H1 (cell line): ENCODE data around the gene BRIP1. TPM values are rescaled to one million over a fixed set of nuclear protein-coding genes. Genes with fewer than 3 reads are reported as not detected.

Experiments used
- CTCF ChIA-PET: fragments of 300-600 bp; sonication (Branson Sonifier 250); formaldehyde crosslinking; loops from one replicate; lab custom pipeline; 2021; ENCODE audit not compliant: partially characterized antibody; lab: Charles Lee
- POLR2A ChIA-PET: fragments of 300-600 bp; sonication (Branson Sonifier 250); formaldehyde crosslinking; loops from one replicate; lab custom pipeline; 2021; ENCODE audit warnings: inconsistent platforms; ENCODE audit not compliant: partially characterized antibody; lab: Charles Lee
- DNase-seq, 2 experiments: peaks; one replicate each; pipeline versions ENCODE4 v3.0.0 to v3.0.0-alpha.2; 2010 to 2022; ENCODE audit warnings: low spot score in 2 of 2, low read depth in 1 of 2, mixed read lengths in 1 of 2
- FAIRE-seq: peaks from 2 replicates; lab custom pipeline; 2011; peaks lifted over from hg19 to GRCh38; lab: Jason Lieb, UNC
- H2AFZ ChIP-seq: 2 replicates; pipeline ENCODE4 v1.8.1; 2012; ENCODE audit warnings: low read length, inconsistent platforms
- H2AK5ac ChIP-seq: 2 replicates; pipeline ENCODE4 v1.6.1; 2013; ENCODE audit warnings: low read depth, low read length
- H2BK120ac ChIP-seq: replicated peaks from 2 replicates; pipeline ENCODE3; 2013; ENCODE audit warnings: low read depth, low read length, inconsistent platforms
- H2BK12ac ChIP-seq: 2 replicates; pipeline ENCODE4 v1.6.1; 2013; ENCODE audit warnings: low read depth, low read length
- H2BK15ac ChIP-seq: 2 replicates; pipeline ENCODE4 v1.6.1; 2013; ENCODE audit warnings: low read length
- H2BK20ac ChIP-seq: 2 replicates; pipeline ENCODE4 v1.6.1; 2013; ENCODE audit warnings: low read length
- H2BK5ac ChIP-seq: 2 replicates; pipeline ENCODE4 v1.6.1; 2013; ENCODE audit warnings: low read depth, low read length
- H3K14ac ChIP-seq: 2 replicates; pipeline ENCODE4 v1.6.1; 2013; ENCODE audit warnings: inconsistent platforms; ENCODE audit not compliant: insufficient read length
- H3K18ac ChIP-seq: 2 replicates; pipeline ENCODE4 v1.6.1; 2013; ENCODE audit warnings: low read length; ENCODE audit errors: extremely low read depth
- H3K23ac ChIP-seq: 2 replicates; pipeline ENCODE4 v1.6.1; 2013; ENCODE audit warnings: inconsistent platforms; ENCODE audit not compliant: insufficient read length
- H3K23me2 ChIP-seq: 2 replicates; pipeline ENCODE4 v1.6.1; 2013; ENCODE audit warnings: low read depth, low read length
- H3K27ac ChIP-seq: 2 replicates; pipeline ENCODE4 v1.6.1; 2011; ENCODE audit warnings: low read depth, low read length, inconsistent platforms
- H3K27me3 ChIP-seq, 4 experiments: replicated peaks in 1 of 4; 1 replicate in 1 of 4; 2 replicates in 3 of 4; pipeline versions ENCODE4 v1.6.1 to v1.8.1; 2011 to 2013; ENCODE audit warnings: low read length in 3 of 4, mild to moderate bottlenecking in 3 of 4, inconsistent platforms in 2 of 4, mixed read lengths in 2 of 4, moderate library complexity in 1 of 4; ENCODE audit not compliant: control insufficient read depth in 3 of 4, insufficient read depth in 3 of 4; ENCODE audit errors: extremely low read depth in 1 of 4
- H3K36me3 ChIP-seq, 4 experiments: 2 replicates each; pipeline versions ENCODE4 v1.6.1 to v1.8.1; 2011 to 2013; ENCODE audit warnings: mild to moderate bottlenecking in 4 of 4, low read length in 3 of 4, moderate library complexity in 2 of 4, control low read depth in 1 of 4, inconsistent platforms in 1 of 4; ENCODE audit not compliant: insufficient read depth in 4 of 4, control insufficient read depth in 2 of 4
- H3K4ac ChIP-seq: replicated peaks from 2 replicates; pipeline ENCODE3; 2013; ENCODE audit warnings: low read length, low read depth, mixed read lengths, inconsistent platforms; ENCODE audit not compliant: insufficient read length
- H3K4me1 ChIP-seq, 4 experiments: replicated peaks in 1 of 4; 1 replicate in 1 of 4; 2 replicates in 3 of 4; pipeline versions ENCODE4 v1.6.1 to v1.8.1; 2011 to 2013; ENCODE audit warnings: low read length in 3 of 4, inconsistent platforms in 2 of 4, mixed read lengths in 1 of 4; ENCODE audit not compliant: insufficient read depth in 4 of 4, control insufficient read depth in 3 of 4
- H3K4me2 ChIP-seq, 2 experiments: 2 replicates each; pipeline versions ENCODE4 v1.6.1 to v1.8.1; 2011 to 2013; ENCODE audit warnings: low read depth in 2 of 2, low read length in 2 of 2, control low read depth in 1 of 2, inconsistent platforms in 1 of 2, mild to moderate bottlenecking in 1 of 2; ENCODE audit not compliant: insufficient read depth in 1 of 2
- H3K4me3 ChIP-seq, 4 experiments: fragments of 200-600, 300-600 bp in 1 of 4; sonication (generic), shearing (Covaris generic), sonication (Bioruptor Twin) in 1 of 4; 2 replicates each; pipeline versions ENCODE4 v1.5.1 to v1.8.1; 2011 to 2016; ENCODE audit warnings: low read length in 4 of 4, low read depth in 3 of 4, control low read depth in 2 of 4, inconsistent platforms in 2 of 4, mild to moderate bottlenecking in 2 of 4, mixed read lengths in 1 of 4, moderate library complexity in 1 of 4; ENCODE audit not compliant: insufficient read depth in 2 of 4; ENCODE audit errors: extremely low read depth in 1 of 4
- H3K56ac ChIP-seq: replicated peaks from 2 replicates; pipeline ENCODE3; 2013; ENCODE audit warnings: low read depth, mild to moderate bottlenecking, mixed read lengths, low read length, inconsistent platforms; ENCODE audit not compliant: insufficient read length
- H3K79me1 ChIP-seq: 2 replicates; pipeline ENCODE4 v1.6.1; 2013; ENCODE audit warnings: low read depth, low read length, control low read depth
- H3K79me2 ChIP-seq, 2 experiments: 2 replicates each; pipeline versions ENCODE4 v1.6.1 to v1.8.1; 2012 to 2013; ENCODE audit warnings: low read length in 2 of 2, mild to moderate bottlenecking in 2 of 2, inconsistent platforms in 1 of 2; ENCODE audit not compliant: insufficient read depth in 2 of 2, control insufficient read depth in 1 of 2
- H3K9ac ChIP-seq, 4 experiments: replicated peaks in 1 of 4; 1 replicate in 1 of 4; 2 replicates in 3 of 4; pipeline versions ENCODE4 v1.6.1 to v1.8.1; 2011 to 2013; ENCODE audit warnings: low read depth in 3 of 4, low read length in 3 of 4, control low read depth in 2 of 4, mild to moderate bottlenecking in 2 of 4, moderate library complexity in 2 of 4, inconsistent platforms in 1 of 4; ENCODE audit errors: extremely low read depth in 1 of 4
- H3K9me3 ChIP-seq, 2 experiments: 2 replicates each; pipeline versions ENCODE4 v1.6.1 to v1.8.1; 2012 to 2013; ENCODE audit warnings: mild to moderate bottlenecking in 2 of 2, moderate library complexity in 2 of 2, control low read depth in 1 of 2, inconsistent platforms in 1 of 2, low read depth in 1 of 2, low read length in 1 of 2, mixed read lengths in 1 of 2; ENCODE audit not compliant: insufficient read depth in 2 of 2
- H4K20me1 ChIP-seq, 2 experiments: replicated peaks in 1 of 2; 2 replicates each; pipeline versions ENCODE3 to v1.8.1; 2011 to 2013; ENCODE audit warnings: inconsistent platforms in 2 of 2, low read length in 2 of 2, mild to moderate bottlenecking in 1 of 2; ENCODE audit not compliant: insufficient read depth in 2 of 2, control insufficient read depth in 1 of 2
- H4K5ac ChIP-seq: 2 replicates; pipeline ENCODE4 v1.6.1; 2013; ENCODE audit warnings: low read length, low read depth, mixed read lengths, inconsistent platforms; ENCODE audit not compliant: insufficient read length
- H4K8ac ChIP-seq: 2 replicates; pipeline ENCODE4 v1.8.0; 2013; ENCODE audit warnings: mild to moderate bottlenecking, moderate library complexity, low read length, inconsistent platforms; ENCODE audit not compliant: insufficient read depth; ENCODE audit errors: extremely low read depth
- H4K91ac ChIP-seq: replicated peaks from 2 replicates; pipeline ENCODE3; 2013; ENCODE audit warnings: low read length, mixed read lengths, inconsistent platforms; ENCODE audit not compliant: insufficient read length
- BCL11A ChIP-seq, 2 experiments: IDR thresholded peaks; one replicate each; pipeline ENCODE4 v1.6.1; 2011; ENCODE audit warnings: low read depth in 2 of 2, low read length in 2 of 2, mild to moderate bottlenecking in 2 of 2
- BRCA1 ChIP-seq: IDR thresholded peaks from 2 replicates; pipeline ENCODE4 v1.6.1; 2012; ENCODE audit warnings: low read depth, low read length, improper control_type of control experiment
- CEBPB ChIP-seq: IDR thresholded peaks from 2 replicates; pipeline ENCODE4 v1.6.1; 2012; ENCODE audit warnings: low read depth, low read length
- CTCF ChIP-seq, 3 experiments: IDR thresholded peaks; 1 replicate in 2 of 3; 2 replicates in 1 of 3; pipeline versions ENCODE4 v1.5.1 to v1.6.1; 2011; ENCODE audit warnings: low read length in 3 of 3, mild to moderate bottlenecking in 3 of 3, inconsistent platforms in 2 of 3, low read depth in 1 of 3, moderate library complexity in 1 of 3; ENCODE audit not compliant: insufficient read depth in 1 of 3; ENCODE audit errors: control extremely low read depth in 1 of 3
- JUN ChIP-seq: IDR thresholded peaks from 2 replicates; pipeline ENCODE4 v1.6.1; 2011; ENCODE audit warnings: low read depth, mild to moderate bottlenecking, improper control_type of control experiment, low read length
- NRF1 ChIP-seq: IDR thresholded peaks from 2 replicates; pipeline ENCODE4 v1.6.1; 2011; ENCODE audit warnings: mild to moderate bottlenecking, low read depth, low read length, improper control_type of control experiment
- RNF2 ChIP-seq: fragments of 200-900, 300-1000 bp; sonication (generic); IDR thresholded peaks from 2 replicates; pipeline ENCODE4 v1.7.1; 2016; ENCODE audit warnings: borderline replicate concordance, low read depth, mild to moderate bottlenecking, antibody characterized with exemption, low read length; ENCODE audit not compliant: poor library complexity, severe bottlenecking; ENCODE audit errors: missing control alignments
- SP4 ChIP-seq: IDR thresholded peaks from 2 replicates; pipeline ENCODE4 v1.6.1; 2012; ENCODE audit warnings: low read length, inconsistent platforms
- TAF1 ChIP-seq: IDR thresholded peaks from 2 replicates; pipeline ENCODE4 v1.6.1; 2011; ENCODE audit warnings: mild to moderate bottlenecking, low read depth, low read length
- TAF7 ChIP-seq: optimal IDR thresholded peaks from 2 replicates; pipeline ENCODE3; 2011; ENCODE audit warnings: low read depth, mild to moderate bottlenecking, inconsistent platforms, low read length, moderate library complexity, borderline replicate concordance
- WGBS, 2 experiments: shearing (Covaris generic) in 1 of 2; methylation state at CpG; one replicate each; pipeline versions ENCODE4 v1.1.6 to v1.1.7; 2013 to 2015; ENCODE audit warnings: low lambda C conversion rate in 2 of 2, mixed read lengths in 2 of 2, inconsistent platforms in 1 of 2, low coverage in 1 of 2, missing lambda C conversion rate in 1 of 2; ENCODE audit not compliant: insufficient replicate concordance in 2 of 2, insufficient coverage in 1 of 2, insufficient read length in 1 of 2; ENCODE audit errors: extremely low coverage in 1 of 2, missing lambda C conversion rate in 1 of 2; 5-methylcytosine and 5-hydroxymethylcytosine counted together
- polyA plus RNA-seq, 7 experiments: library from polyadenylated mRNA; depleted of rRNA in 3 of 7; stranded (reverse) in 5 of 7; unstranded in 2 of 7; fragments of >200 nt in 5 of 7; fragments of 200-250 nt in 2 of 7; gene quantifications; 1 replicate in 5 of 7; 2 replicates in 1 of 7; 4 replicates in 1 of 7; pipeline versions ENCODE4 v1.2.1 to v1.2.3, GENCODE V29; 2011 to 2013; ENCODE audit warnings: missing spikeins in 2 of 7, mixed read lengths in 2 of 7
- total RNA-seq: library from RNA; stranded (reverse); fragmentation: NEBNext Ultra II Directional; extraction: Animal tissue kit (Norgen Biotek cat#: 25700); gene quantifications from 2 replicates; pipeline ENCODE4 v1.2.1, GENCODE V29; 2021

The BRIP1 gene
- total and polyA plus RNA-seq, 2 of the 8 experiments (the other 6 are each of a cell fraction or from before 2014, with no cell fraction given), result 5.8 to 19.2 TPM

- Histone ChIP-seq H4K91ac (no peak overlapping the region), H3K9ac (no peak overlapping the region), H3K23ac (no peak overlapping the region), H3K14ac (no peak overlapping the region), H4K5ac (no peak overlapping the region), H4K8ac (no peak overlapping the region), H3K79me2 (no peaks in the 10 kb centered on the region), H3K56ac (no peak overlapping the region), H2BK5ac (no peak overlapping the region), H2BK15ac (no peak overlapping the region), H4K20me1 (no peaks in the 10 kb centered on the region), H3K4me1 (no peaks in the 10 kb centered on the region), H3K79me1 (no peaks in the 10 kb centered on the region), H3K4ac (no peak overlapping the region), H2AFZ (no peak overlapping the region), H3K23me2 (no peaks in the 10 kb centered on the region), H2AK5ac (no peak overlapping the region), H3K27ac (no peak overlapping the region), H3K36me3 (no peaks in the 10 kb centered on the region), H2BK20ac (no peak overlapping the region), H3K4me3 (no peak overlapping the region), H2BK12ac (no peak overlapping the region), H2BK120ac (no peak overlapping the region), H3K18ac (no peak overlapping the region), H3K27me3 (no peaks in the 10 kb centered on the region), H3K9me3 (no peaks in the 10 kb centered on the region), H3K4me2 (no peak overlapping the region)
- FAIRE-seq (no peak), DNase-seq (no peak)
- no peak for TF ChIP-seq TAF1
- TF ChIP-seq BRCA1, result no peak
- no peak for TF ChIP-seq CEBPB
- TF ChIP-seq RNF2, result no peak
- no peak for TF ChIP-seq JUN
- TF ChIP-seq CTCF (IDR thresholded peaks at IDR 0.05; ENCODE audit: control extremely low read depth in 1 of 3, insufficient read depth in 1 of 3, low read depth in 1 of 3, low read length in 3 of 3), result no peak
- no peak for TF ChIP-seq NRF1
- TF ChIP-seq TAF7, result no peak
- TF ChIP-seq BCL11A (IDR thresholded peaks at IDR 0.05; ENCODE audit: low read depth in 2 of 2, low read length in 2 of 2), result no peak
- TF ChIP-seq SP4, result no peak
- WGBS, 2 experiments, result 83% methylated on average over 4 of the region's 4 CpGs; no CpG with 5 or more reads in 1 of the 2 experiments
- POLR2A ChIA-PET, result no interaction called here
- CTCF ChIA-PET, result no interaction called here
These were observed 202.4 kb downstream of the BRIP1 start for GRCh38 chr17:61660746-61661485.
